Measurements from ENCODE around the gene B3GALT4.
A peak's percentile ranks its signal among the peaks of the same experiment; 100 is the strongest.

Gene B3GALT4

DNA sequence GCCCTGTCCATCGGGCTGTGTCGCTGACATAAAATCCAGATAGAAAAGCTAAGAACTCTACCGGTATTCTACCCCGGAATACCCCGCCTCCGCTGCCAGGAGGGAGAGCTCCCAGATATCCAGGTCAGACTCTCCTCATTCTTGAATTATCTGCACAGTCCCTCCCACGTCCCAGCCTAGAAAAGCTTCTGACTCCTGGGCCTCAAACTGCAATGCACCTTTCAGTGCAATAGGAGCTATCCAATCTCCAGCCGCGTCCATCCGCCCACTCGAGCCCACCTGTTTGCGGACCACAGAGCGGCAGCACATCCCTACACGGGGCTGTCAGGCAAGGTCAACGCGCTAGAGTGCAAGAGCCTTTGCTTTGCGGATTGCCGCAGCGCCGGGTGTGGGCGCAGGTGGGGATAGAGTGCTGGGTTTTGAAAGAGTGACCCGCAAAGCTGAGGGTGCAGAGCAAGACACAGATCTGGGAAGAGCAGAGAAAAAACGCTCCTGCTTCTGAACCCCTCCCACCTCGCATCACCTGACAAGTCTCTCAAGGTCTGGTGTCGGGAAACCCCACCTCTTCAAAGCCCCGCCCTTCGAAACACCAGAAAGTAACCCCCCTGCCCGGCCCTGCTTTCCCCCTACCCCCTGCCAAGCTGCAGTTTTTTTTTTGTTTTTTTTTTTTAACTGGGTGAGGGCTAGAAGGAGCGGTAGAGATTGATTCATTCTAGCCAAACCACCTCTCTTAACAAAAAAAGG lies 35.6 kb downstream of the B3GALT4 start:
- Histone ChIP-seq H3K4me1 (ENCODE audit: control insufficient read depth, insufficient read depth, low read length) (peaks cover 24% of the 10 kb centered on the region), H3K9me3 (replicated peaks; ENCODE audit: low read length) (no peaks in the 10 kb centered on the region), H3K27me3 (ENCODE audit: control insufficient read depth, insufficient read depth, low read length) (no peaks in the 10 kb centered on the region), H3K36me3 (ENCODE audit: insufficient read depth, low read length) (peaks cover 3% of the 10 kb centered on the region), H3K4me3 (ENCODE audit: low read length) (peak overlapping the region; percentile 100), H3K9ac (ENCODE audit: low read depth, low read length) (peak overlapping the region; percentile 96), H3K4me2 (ENCODE audit: low read length) (peak overlapping the region; percentile 98)

DNA sequence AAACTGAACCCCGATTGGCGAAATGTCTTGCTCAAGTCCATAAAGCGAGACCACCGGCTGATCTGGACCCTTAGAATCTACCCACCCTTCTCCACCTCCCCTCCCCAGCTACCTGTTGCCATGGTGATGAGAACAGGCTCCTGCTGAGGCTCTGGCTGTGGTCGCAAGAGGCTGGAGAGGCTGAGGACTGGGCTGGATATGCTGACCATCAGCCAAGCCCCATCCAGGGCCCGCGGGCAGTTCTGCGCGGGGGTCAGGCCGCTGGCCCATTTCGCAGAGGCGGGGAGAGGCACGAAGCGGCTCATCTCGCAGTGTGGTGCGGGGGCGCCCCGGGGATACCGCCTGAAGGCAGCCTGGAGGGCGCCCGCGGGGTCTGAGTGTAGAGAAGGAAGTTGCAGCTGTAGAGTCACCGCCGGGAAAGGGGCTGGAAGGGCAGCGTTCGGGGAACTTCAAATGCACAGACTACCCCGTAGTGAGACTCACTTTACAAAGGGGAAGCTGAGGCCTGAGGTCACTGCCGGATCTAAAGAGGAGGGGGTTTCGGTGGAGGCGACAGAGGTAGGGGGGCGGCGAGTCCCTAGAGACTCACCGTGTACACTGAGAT lies 36.3 kb downstream of the B3GALT4 start:
- peaks cover 27% of the 10 kb centered on the region for H3K4me1 ChIP-seq (ENCODE audit: control insufficient read depth, insufficient read depth, low read length)
- no peaks in the 10 kb centered on the region for H3K27me3 ChIP-seq (ENCODE audit: control insufficient read depth, insufficient read depth, low read length)
- H3K9ac ChIP-seq (ENCODE audit: low read depth, low read length), result peak overlapping the region; percentile 96
- H3K36me3 ChIP-seq (ENCODE audit: insufficient read depth, low read length), result peaks cover 3% of the 10 kb centered on the region
- peak overlapping the region; percentile 100 for H3K4me3 ChIP-seq (ENCODE audit: low read length)
- H3K9me3 ChIP-seq (replicated peaks; ENCODE audit: low read length), result no peaks in the 10 kb centered on the region
- peak overlapping the region; percentile 98 for H3K4me2 ChIP-seq (ENCODE audit: low read length)

GRCh38 chr6:33313709-33314514 lies 37.0 kb downstream of the B3GALT4 start, which contains the start of gene TAPBP:
Gene TAPBP (minus strand): TSS chr6:33314078. CDS start chr6:33314041, 37 bp downstream.
- Histone ChIP-seq H3K27me3 (ENCODE audit: control insufficient read depth, insufficient read depth, low read length) (no peaks in the 10 kb centered on the region), H3K9me3 (replicated peaks; ENCODE audit: low read length) (no peaks in the 10 kb centered on the region), H3K36me3 (ENCODE audit: insufficient read depth, low read length) (peaks cover 4% of the 10 kb centered on the region), H3K4me2 (ENCODE audit: low read length) (peak within 1 kb of the TSS; percentile 98), H3K9ac (ENCODE audit: low read depth, low read length) (peak within 1 kb of the TSS; percentile 96), H3K4me3 (ENCODE audit: low read length) (peak within 1 kb of the TSS; percentile 100), H3K4me1 (ENCODE audit: control insufficient read depth, insufficient read depth, low read length) (peaks cover 34% of the 10 kb centered on the region)

DNA sequence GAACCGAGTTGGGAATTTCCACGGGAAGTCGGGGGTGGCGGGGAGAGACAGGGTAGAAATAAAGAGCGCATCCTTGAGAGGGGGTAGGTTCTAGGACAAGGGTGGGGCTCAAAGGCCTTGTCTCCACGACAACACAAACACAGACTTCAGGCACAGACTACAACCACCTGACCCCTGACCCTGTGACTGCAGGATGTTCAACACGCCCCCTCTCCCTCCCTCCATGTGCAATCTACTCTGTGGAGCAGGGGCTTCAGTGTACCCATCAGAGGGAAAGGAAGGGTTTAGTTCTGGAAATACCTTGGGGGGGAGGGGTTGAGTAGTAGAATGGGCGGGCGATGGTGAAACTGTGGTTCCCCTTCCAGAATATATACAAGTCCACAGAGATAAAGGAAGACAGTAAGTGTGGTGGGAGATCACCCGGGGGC lies 37.6 kb downstream of the B3GALT4 start:
- no peaks in the 10 kb centered on the region for H3K27me3 ChIP-seq (ENCODE audit: control insufficient read depth, insufficient read depth, low read length)
- H3K4me2 ChIP-seq (ENCODE audit: low read length), result peak overlapping the region; percentile 98
- peaks cover 40% of the 10 kb centered on the region for H3K4me1 ChIP-seq (ENCODE audit: control insufficient read depth, insufficient read depth, low read length)
- peak overlapping the region; percentile 96 for H3K9ac ChIP-seq (ENCODE audit: low read depth, low read length)
- peaks cover 10% of the 10 kb centered on the region for H3K36me3 ChIP-seq (ENCODE audit: insufficient read depth, low read length)
- H3K9me3 ChIP-seq (replicated peaks; ENCODE audit: low read length), result no peaks in the 10 kb centered on the region
- peak overlapping the region; percentile 100 for H3K4me3 ChIP-seq (ENCODE audit: low read length)

- no peaks in the 10 kb centered on the region for H3K9me3 ChIP-seq (replicated peaks; ENCODE audit: low read length)
- H3K9ac ChIP-seq (ENCODE audit: low read depth, low read length), result peak overlapping the region; percentile 96
- H3K4me1 ChIP-seq (ENCODE audit: control insufficient read depth, insufficient read depth, low read length), result peaks cover 46% of the 10 kb centered on the region
- H3K36me3 ChIP-seq (ENCODE audit: insufficient read depth, low read length), result peaks cover 17% of the 10 kb centered on the region
- no peaks in the 10 kb centered on the region for H3K27me3 ChIP-seq (ENCODE audit: control insufficient read depth, insufficient read depth, low read length)
- H3K4me3 ChIP-seq (ENCODE audit: low read length), result peak overlapping the region; percentile 100
- peak overlapping the region; percentile 98 for H3K4me2 ChIP-seq (ENCODE audit: low read length)
Measured at GRCh38 chr6:33314943-33315792, 38.2 kb downstream of the B3GALT4 start.

- no peaks in the 10 kb centered on the region for H3K27me3 ChIP-seq (ENCODE audit: control insufficient read depth, insufficient read depth, low read length)
- H3K9me3 ChIP-seq (replicated peaks; ENCODE audit: low read length), result no peaks in the 10 kb centered on the region
- peaks cover 54% of the 10 kb centered on the region for H3K4me1 ChIP-seq (ENCODE audit: control insufficient read depth, insufficient read depth, low read length)
- no peak overlapping the region for H3K4me3 ChIP-seq (ENCODE audit: low read length)
- H3K9ac ChIP-seq (ENCODE audit: low read depth, low read length), result no peak overlapping the region
- peaks cover 23% of the 10 kb centered on the region for H3K36me3 ChIP-seq (ENCODE audit: insufficient read depth, low read length)
- no peak overlapping the region for H3K4me2 ChIP-seq (ENCODE audit: low read length)
Measured at GRCh38 chr6:33315793-33316602, 39.1 kb downstream of the B3GALT4 start.

DNA sequence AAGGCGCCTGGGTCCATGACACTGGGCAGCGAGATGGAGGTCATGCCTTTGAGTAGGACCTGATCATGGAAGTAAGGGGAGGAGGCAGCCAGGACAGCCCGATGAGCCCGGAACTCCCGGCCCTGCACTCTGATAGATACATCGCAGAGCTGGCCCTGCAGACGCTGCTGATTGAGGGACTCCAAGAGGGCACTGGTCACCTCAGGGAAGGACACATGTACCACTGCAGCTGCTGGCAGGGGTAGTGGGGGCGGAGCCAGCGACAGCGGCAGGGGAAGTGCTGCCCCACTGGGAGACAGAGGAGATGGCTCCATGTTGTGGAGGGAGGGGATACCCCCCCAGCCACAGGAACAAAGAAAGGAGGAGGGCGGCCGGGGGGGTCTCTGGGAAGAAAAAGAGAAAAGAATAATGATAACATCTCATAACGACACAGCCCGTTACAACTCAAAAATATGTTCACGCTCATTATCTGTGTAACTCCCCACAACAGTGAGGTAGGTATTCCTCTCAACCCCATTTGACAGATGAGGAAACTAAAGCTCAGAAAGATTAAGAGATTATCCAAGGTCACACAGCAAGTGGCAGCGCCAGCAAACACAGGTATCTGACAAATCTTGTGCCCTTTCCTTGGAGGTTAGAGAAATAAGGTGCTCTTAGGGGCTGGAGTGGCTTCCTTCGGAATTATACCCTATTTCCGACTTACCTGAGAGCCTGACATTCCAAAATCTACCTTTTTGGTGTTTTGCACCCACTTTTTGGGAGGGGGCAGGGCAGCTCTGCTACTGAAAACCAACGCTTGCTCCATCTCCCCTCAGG lies 39.9 kb downstream of the B3GALT4 start:
- Histone ChIP-seq H3K9ac (ENCODE audit: low read depth, low read length) (no peak overlapping the region), H3K4me1 (ENCODE audit: control insufficient read depth, insufficient read depth, low read length) (peaks cover 61% of the 10 kb centered on the region), H3K36me3 (ENCODE audit: insufficient read depth, low read length) (peaks cover 27% of the 10 kb centered on the region), H3K27me3 (ENCODE audit: control insufficient read depth, insufficient read depth, low read length) (no peaks in the 10 kb centered on the region), H3K4me3 (ENCODE audit: low read length) (peak overlapping the region; percentile 90), H3K4me2 (ENCODE audit: low read length) (peak overlapping the region; percentile 77), H3K9me3 (replicated peaks; ENCODE audit: low read length) (no peaks in the 10 kb centered on the region)

DNA sequence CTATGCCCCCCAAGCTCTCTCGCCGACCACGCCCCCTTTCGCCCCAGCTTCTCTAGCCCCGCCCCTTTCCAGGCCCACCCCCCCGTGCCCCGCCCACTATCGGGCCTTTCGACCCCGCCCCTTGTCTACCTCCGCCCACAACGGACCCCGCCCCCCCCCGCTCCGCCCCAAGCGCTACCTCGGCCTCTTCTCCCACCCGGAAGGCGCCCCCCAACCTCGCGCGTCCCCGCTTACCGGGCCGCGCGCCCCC lies 40.4 kb downstream of the B3GALT4 start:
- Histone ChIP-seq H3K27me3 (ENCODE audit: control insufficient read depth, insufficient read depth, low read length) (no peaks in the 10 kb centered on the region), H3K36me3 (ENCODE audit: insufficient read depth, low read length) (peaks cover 27% of the 10 kb centered on the region), H3K4me2 (ENCODE audit: low read length) (peak overlapping the region; percentile 77), H3K9ac (ENCODE audit: low read depth, low read length) (no peak overlapping the region), H3K4me1 (ENCODE audit: control insufficient read depth, insufficient read depth, low read length) (peaks cover 59% of the 10 kb centered on the region), H3K4me3 (ENCODE audit: low read length) (peak overlapping the region; percentile 90), H3K9me3 (replicated peaks; ENCODE audit: low read length) (no peaks in the 10 kb centered on the region)

- H3K4me3 ChIP-seq (ENCODE audit: low read length), result peak within 1 kb of the TSS; percentile 90
- peak within 1 kb of the TSS; percentile 78 for H3K9ac ChIP-seq (ENCODE audit: low read depth, low read length)
- H3K27me3 ChIP-seq (ENCODE audit: control insufficient read depth, insufficient read depth, low read length), result no peaks in the 10 kb centered on the region
- peaks cover 55% of the 10 kb centered on the region for H3K4me1 ChIP-seq (ENCODE audit: control insufficient read depth, insufficient read depth, low read length)
- H3K4me2 ChIP-seq (ENCODE audit: low read length), result peak within 1 kb of the TSS; percentile 86
- peaks cover 27% of the 10 kb centered on the region for H3K36me3 ChIP-seq (ENCODE audit: insufficient read depth, low read length)
- no peaks in the 10 kb centered on the region for H3K9me3 ChIP-seq (replicated peaks; ENCODE audit: low read length)
Measured at GRCh38 chr6:33317669-33318425, 40.9 kb downstream of the B3GALT4 start, which contains the start of gene ZBTB22. Gene ZBTB22 (minus strand): TSS chr6:33317744. CDS start chr6:33316916, 828 bp downstream.
